DND-41 (cell line): ENCODE results near the gene CNTN5.

Experiments used
- ATAC-seq: fragments of 200-7000 bp; cut with Tn5 transposase; 3 replicates; pipeline ENCODE4 v1.9.1; 2021; ENCODE audit warnings: low read depth; ENCODE audit not compliant: insufficient read depth
- DNase-seq: peaks from one replicate; pipeline ENCODE4 v3.0.0-alpha.2; 2020
- H2AFZ ChIP-seq: 2 replicates; pipeline ENCODE4 v1.6.0; 2012; ENCODE audit warnings: low read depth, low read length
- H3K27ac ChIP-seq: 2 replicates; pipeline ENCODE4 v1.5.1; 2012; ENCODE audit warnings: low read length, inconsistent platforms
- H3K27me3 ChIP-seq: fragments of 200-600 bp; sonication (generic); 2 replicates; pipeline ENCODE4 v1.6.0; 2012; ENCODE audit warnings: low read length, mild to moderate bottlenecking, inconsistent platforms; ENCODE audit not compliant: insufficient read depth, poor library complexity
- H3K36me3 ChIP-seq: 2 replicates; pipeline ENCODE4 v1.5.1; 2012; ENCODE audit warnings: low read length, inconsistent platforms; ENCODE audit not compliant: insufficient read depth
- H3K4me1 ChIP-seq: 2 replicates; pipeline ENCODE4 v1.5.1; 2012; ENCODE audit warnings: mild to moderate bottlenecking, low read length; ENCODE audit not compliant: insufficient read depth
- H3K4me2 ChIP-seq: 2 replicates; pipeline ENCODE4 v1.6.0; 2012; ENCODE audit warnings: mild to moderate bottlenecking, moderate library complexity, low read length, inconsistent platforms; ENCODE audit not compliant: insufficient read depth
- H3K4me3 ChIP-seq, 2 experiments: fragments of 200-600 bp in 1 of 2; shearing (Covaris generic) in 1 of 2; 2 replicates each; pipeline ENCODE4 v1.5.1; 2012 to 2016; ENCODE audit warnings: inconsistent platforms in 2 of 2, low read length in 2 of 2, mild to moderate bottlenecking in 2 of 2, low read depth in 1 of 2, moderate library complexity in 1 of 2
- H3K79me2 ChIP-seq: 2 replicates; pipeline ENCODE4 v1.6.0; 2012; ENCODE audit warnings: low read length, inconsistent platforms; ENCODE audit not compliant: insufficient read depth
- H3K9ac ChIP-seq: 2 replicates; pipeline ENCODE4 v1.6.0; 2012; ENCODE audit warnings: low read depth, mild to moderate bottlenecking, inconsistent platforms, low read length, moderate library complexity
- H3K9me3 ChIP-seq: 2 replicates; pipeline ENCODE4 v1.5.1; 2012; ENCODE audit warnings: low read length, moderate library complexity, mild to moderate bottlenecking, inconsistent platforms; ENCODE audit not compliant: insufficient read depth, severe bottlenecking
- H4K20me1 ChIP-seq: 2 replicates; pipeline ENCODE4 v1.6.0; 2012; ENCODE audit warnings: low read length; ENCODE audit not compliant: insufficient read depth
- CTCF ChIP-seq: IDR thresholded peaks from 2 replicates; pipeline ENCODE4 v1.5.1; 2012; ENCODE audit warnings: borderline replicate concordance, low read length, moderate library complexity, mild to moderate bottlenecking; ENCODE audit not compliant: poor library complexity, severe bottlenecking; ENCODE audit errors: extremely low read depth
- EZH2 ChIP-seq: IDR thresholded peaks from 3 replicates; pipeline ENCODE4 v1.6.1; 2012; ENCODE audit warnings: borderline replicate concordance, low read depth, mild to moderate bottlenecking, moderate library complexity, low read length, inconsistent platforms; ENCODE audit not compliant: severe bottlenecking

CNTN5 gene

GRCh38 chr11:99423428-99423983, 402.8 kb downstream of the CNTN5 start:
- no peaks in the 10 kb centered on the region for H3K36me3 ChIP-seq
- TF ChIP-seq EZH2 (no peak), CTCF (no peak)
- H3K9me3 ChIP-seq, result peaks cover 8% of the 10 kb centered on the region
- H3K4me3 ChIP-seq, result no peak overlapping the region
- H3K4me1 ChIP-seq, result no peaks in the 10 kb centered on the region
- H3K9ac ChIP-seq, result no peak overlapping the region
- no peak overlapping the region for H2AFZ ChIP-seq
- DNase-seq (no peak), ATAC-seq (no peak)
- no peak overlapping the region for H3K4me2 ChIP-seq
- H3K27ac ChIP-seq, result no peak overlapping the region
- H4K20me1 ChIP-seq, result no peaks in the 10 kb centered on the region
- H3K27me3 ChIP-seq, result no peaks in the 10 kb centered on the region
- H3K79me2 ChIP-seq, result no peaks in the 10 kb centered on the region

GRCh38 chr11:99424313-99425084, 403.8 kb downstream of the CNTN5 start:
- Histone ChIP-seq H3K4me3 (no peak overlapping the region), H3K79me2 (no peaks in the 10 kb centered on the region), H3K4me1 (no peaks in the 10 kb centered on the region), H3K27ac (no peak overlapping the region), H3K27me3 (no peaks in the 10 kb centered on the region), H3K9me3 (peaks cover 8% of the 10 kb centered on the region), H2AFZ (no peak overlapping the region), H3K9ac (no peak overlapping the region), H3K36me3 (no peaks in the 10 kb centered on the region), H4K20me1 (no peaks in the 10 kb centered on the region), H3K4me2 (no peak overlapping the region)
- no peak for ATAC-seq
- no peak for DNase-seq
- TF ChIP-seq EZH2 (no peak), CTCF (no peak)

- Histone ChIP-seq H2AFZ (no peak overlapping the region), H3K4me3 (no peak overlapping the region), H3K4me1 (no peaks in the 10 kb centered on the region), H3K79me2 (no peaks in the 10 kb centered on the region), H3K36me3 (no peaks in the 10 kb centered on the region), H3K4me2 (no peak overlapping the region), H3K9ac (no peak overlapping the region), H3K27me3 (no peaks in the 10 kb centered on the region), H4K20me1 (no peaks in the 10 kb centered on the region), H3K27ac (no peak overlapping the region), H3K9me3 (peaks cover 8% of the 10 kb centered on the region)
- DNase-seq, result no peak
- ATAC-seq, result no peak
- TF ChIP-seq EZH2 (no peak), CTCF (no peak)
Measured at GRCh38 chr11:99425596-99425995, 404.8 kb downstream of the CNTN5 start.
